ENCODE results near the gene WRNIP1. TPM values are rescaled to one million over a fixed set of nuclear protein-coding genes. Genes with fewer than 3 reads are reported as not detected.

WRNIP1 gene
- total RNA-seq, 1 donor from 2014 or later = 50.1 TPM

- TF ChIP-seq POLR2A (IDR thresholded peaks at IDR 0.05) (no peak), POLR2AphosphoS5 (IDR thresholded peaks at IDR 0.05; ENCODE audit: insufficient read depth in 1 of 2, low read depth in 1 of 2) (no peak), CTCF (IDR thresholded peaks at IDR 0.05) (no peak)
- no peak overlapping the region for H3K4me3 ChIP-seq
- DNase-seq (ENCODE audit: extremely low spot score in 2 of 2) = no peak
- no peaks in the 10 kb centered on the region for H3K27me3 ChIP-seq
- H3K27ac ChIP-seq = no peak overlapping the region
- no peaks in the 10 kb centered on the region for H3K9me3 ChIP-seq
- intact Hi-C loops (cut with DNase I) = no loop called here
- H3K36me3 ChIP-seq = peaks cover 0 to 13% of the 10 kb centered on the region in 2 donors
- H3K4me1 ChIP-seq = no peaks in the 10 kb centered on the region
Measured at GRCh38 chr6:2829253-2829652, 64.1 kb downstream of the WRNIP1 start.

GRCh38 chr6:2830183-2830582, 65.0 kb downstream of the WRNIP1 start:
- Histone ChIP-seq H3K27ac (no peak overlapping the region), H3K36me3 (peaks cover 0 to 19% of the 10 kb centered on the region in 2 donors), H3K4me1 (no peaks in the 10 kb centered on the region), H3K4me3 (no peak overlapping the region), H3K27me3 (no peaks in the 10 kb centered on the region), H3K9me3 (no peaks in the 10 kb centered on the region)
- TF ChIP-seq POLR2A (IDR thresholded peaks at IDR 0.05) = no peak
- TF ChIP-seq POLR2AphosphoS5 (IDR thresholded peaks at IDR 0.05; ENCODE audit: insufficient read depth in 1 of 2, low read depth in 1 of 2) = no peak
- no peak for TF ChIP-seq CTCF (IDR thresholded peaks at IDR 0.05)
- intact Hi-C loops (cut with DNase I) = no loop called here
- DNase-seq (ENCODE audit: extremely low spot score in 2 of 2) = no peak

- Histone ChIP-seq H3K36me3 (peaks cover 0 to 31% of the 10 kb centered on the region in 2 donors), H3K27me3 (no peaks in the 10 kb centered on the region), H3K9me3 (no peaks in the 10 kb centered on the region), H3K4me3 (no peak overlapping the region), H3K27ac (no peak overlapping the region), H3K4me1 (no peaks in the 10 kb centered on the region)
- intact Hi-C loops (cut with DNase I) = no loop called here
- TF ChIP-seq POLR2AphosphoS5 (IDR thresholded peaks at IDR 0.05; ENCODE audit: insufficient read depth in 1 of 2, low read depth in 1 of 2) (no peak), POLR2A (IDR thresholded peaks at IDR 0.05) (no peak), CTCF (IDR thresholded peaks at IDR 0.05) (no peak)
- DNase-seq (ENCODE audit: extremely low spot score in 2 of 2) = no peak
Measured at GRCh38 chr6:2831392-2831791, 66.2 kb downstream of the WRNIP1 start.

GRCh38 chr6:2834262-2834661, 69.1 kb downstream of the WRNIP1 start:
- intact Hi-C loops (cut with DNase I) = no loop called here
- TF ChIP-seq POLR2AphosphoS5 (IDR thresholded peaks at IDR 0.05; ENCODE audit: insufficient read depth in 1 of 2, low read depth in 1 of 2) (no peak), POLR2A (IDR thresholded peaks at IDR 0.05) (no peak), CTCF (IDR thresholded peaks at IDR 0.05) (no peak)
- peaks cover 0 to 52% of the 10 kb centered on the region in 2 donors for H3K36me3 ChIP-seq

More at GRCh38 chr6:2834262-2834661, 69.1 kb downstream of the WRNIP1 start:
- Histone ChIP-seq H3K27ac (no peak overlapping the region), H3K9me3 (no peaks in the 10 kb centered on the region), H3K27me3 (no peaks in the 10 kb centered on the region), H3K4me3 (no peak overlapping the region), H3K4me1 (peaks cover 6% of the 10 kb centered on the region)
- DNase-seq (ENCODE audit: extremely low spot score in 2 of 2) = no peak

Other genes starting within 250 kb of the WRNIP1 start
- 0.74 TPM for gene MYLK4, start 14.5 kb upstream of the WRNIP1 start, total RNA-seq
- gene SERPINB1, start 76.5 kb downstream of the WRNIP1 start, total RNA-seq = 38.1 TPM
- 6.9 TPM for gene SERPINB9, start 137.9 kb downstream of the WRNIP1 start, total RNA-seq
- gene SERPINB6, start 206.2 kb downstream of the WRNIP1 start, total RNA-seq = 93.8 TPM
- 11.8 TPM for gene NQO2, start 234.5 kb downstream of the WRNIP1 start, total RNA-seq